Measurements from ENCODE around the gene EXT2. TPM values are rescaled to one million over a fixed set of nuclear protein-coding genes. Genes with fewer than 3 reads are reported as not detected.

The EXT2 gene
- total RNA-seq, 1 donor, result 174 TPM

GRCh38 chr11:44221992-44222391 lies 126.5 kb downstream of the EXT2 start:
- Histone ChIP-seq H3K27me3 (ENCODE audit: insufficient read depth, low read length) (no peaks in the 10 kb centered on the region), H3K4me1 (ENCODE audit: insufficient read depth, low read length) (peaks cover 51% of the 10 kb centered on the region), H3K36me3 (ENCODE audit: insufficient read depth, low read length) (no peaks in the 10 kb centered on the region), H3K4me3 (ENCODE audit: insufficient read depth, low read length) (no peak overlapping the region), H3K79me2 (ENCODE audit: insufficient read depth, low read length) (no peaks in the 10 kb centered on the region), H4K20me1 (ENCODE audit: insufficient read depth, low read length) (peaks cover 8% of the 10 kb centered on the region), H3K4me2 (ENCODE audit: insufficient read depth, low read length) (peak overlapping the region; percentile 41), H3K27ac (ENCODE audit: low read depth, low read length) (no peak overlapping the region), H3K9me3 (ENCODE audit: low read depth, low read length) (no peaks in the 10 kb centered on the region), H2AFZ (ENCODE audit: low read length) (no peak overlapping the region)
- no peak for DNase-seq (ENCODE audit: insufficient read length, low spot score, missing footprints)
- TF ChIP-seq CTCF (IDR thresholded peaks at IDR 0.05; ENCODE audit: extremely low read depth, low read depth, low read length), result no peak

- H3K27ac ChIP-seq (ENCODE audit: low read depth, low read length), result no peak overlapping the region
Measured at GRCh38 chr11:44223238-44223637, 127.8 kb downstream of the EXT2 start.

GRCh38 chr11:44224867-44225501 lies 129.5 kb downstream of the EXT2 start:
- Histone ChIP-seq H3K4me1 (ENCODE audit: insufficient read depth, low read length) (peaks cover 66% of the 10 kb centered on the region), H4K20me1 (ENCODE audit: insufficient read depth, low read length) (peaks cover 8% of the 10 kb centered on the region), H3K4me3 (ENCODE audit: insufficient read depth, low read length) (no peak overlapping the region), H3K27ac (ENCODE audit: low read depth, low read length) (peak overlapping the region; percentile 30), H3K36me3 (ENCODE audit: insufficient read depth, low read length) (no peaks in the 10 kb centered on the region), H2AFZ (ENCODE audit: low read length) (no peak overlapping the region), H3K9me3 (ENCODE audit: low read depth, low read length) (no peaks in the 10 kb centered on the region), H3K27me3 (ENCODE audit: insufficient read depth, low read length) (no peaks in the 10 kb centered on the region), H3K4me2 (ENCODE audit: insufficient read depth, low read length) (no peak overlapping the region), H3K79me2 (ENCODE audit: insufficient read depth, low read length) (no peaks in the 10 kb centered on the region)
- DNase-seq (ENCODE audit: insufficient read length, low spot score, missing footprints), result peak; percentile 31
- no peak for TF ChIP-seq CTCF (IDR thresholded peaks at IDR 0.05; ENCODE audit: extremely low read depth, low read depth, low read length)

More at GRCh38 chr11:44223238-44223637, 127.8 kb downstream of the EXT2 start:
- no peaks in the 10 kb centered on the region for H3K27me3 ChIP-seq (ENCODE audit: insufficient read depth, low read length)
- no peak overlapping the region for H3K4me2 ChIP-seq (ENCODE audit: insufficient read depth, low read length)
- H4K20me1 ChIP-seq (ENCODE audit: insufficient read depth, low read length), result peaks cover 8% of the 10 kb centered on the region
- peaks cover 51% of the 10 kb centered on the region for H3K4me1 ChIP-seq (ENCODE audit: insufficient read depth, low read length)
- DNase-seq (ENCODE audit: insufficient read length, low spot score, missing footprints), result no peak
- H3K36me3 ChIP-seq (ENCODE audit: insufficient read depth, low read length), result no peaks in the 10 kb centered on the region
- H3K4me3 ChIP-seq (ENCODE audit: insufficient read depth, low read length), result no peak overlapping the region
- no peaks in the 10 kb centered on the region for H3K9me3 ChIP-seq (ENCODE audit: low read depth, low read length)
- no peak overlapping the region for H2AFZ ChIP-seq (ENCODE audit: low read length)
- no peak for TF ChIP-seq CTCF (IDR thresholded peaks at IDR 0.05; ENCODE audit: extremely low read depth, low read depth, low read length)
- H3K79me2 ChIP-seq (ENCODE audit: insufficient read depth, low read length), result no peaks in the 10 kb centered on the region

- H3K4me2 ChIP-seq (ENCODE audit: insufficient read depth, low read length), result no peak overlapping the region
- H3K27me3 ChIP-seq (ENCODE audit: insufficient read depth, low read length), result no peaks in the 10 kb centered on the region
- DNase-seq (ENCODE audit: insufficient read length, low spot score, missing footprints), result no peak
- H3K4me1 ChIP-seq (ENCODE audit: insufficient read depth, low read length), result peaks cover 54% of the 10 kb centered on the region
- H3K36me3 ChIP-seq (ENCODE audit: insufficient read depth, low read length), result no peaks in the 10 kb centered on the region
- H3K4me3 ChIP-seq (ENCODE audit: insufficient read depth, low read length), result no peak overlapping the region
- no peak overlapping the region for H2AFZ ChIP-seq (ENCODE audit: low read length)
- TF ChIP-seq CTCF (IDR thresholded peaks at IDR 0.05; ENCODE audit: extremely low read depth, low read depth, low read length), result no peak
- H3K79me2 ChIP-seq (ENCODE audit: insufficient read depth, low read length), result no peaks in the 10 kb centered on the region
- no peak overlapping the region for H3K27ac ChIP-seq (ENCODE audit: low read depth, low read length)
- no peaks in the 10 kb centered on the region for H3K9me3 ChIP-seq (ENCODE audit: low read depth, low read length)
- H4K20me1 ChIP-seq (ENCODE audit: insufficient read depth, low read length), result peaks cover 1% of the 10 kb centered on the region
Measured at GRCh38 chr11:44226490-44226889, 131.0 kb downstream of the EXT2 start.
